NT2/D1 (cell line): ENCODE results near the gene B3GALT5.

Experiments used
- SUZ12 ChIP-seq: IDR thresholded peaks from 2 replicates; pipeline ENCODE4 v1.6.1; 2011; ENCODE audit not compliant: insufficient read length, insufficient read depth; ENCODE audit errors: extremely low read depth
- YY1 ChIP-seq: IDR thresholded peaks from 2 replicates; pipeline ENCODE4 v1.6.1; 2011; ENCODE audit not compliant: insufficient read length, insufficient read depth
- ZNF274 ChIP-seq: IDR thresholded peaks from 2 replicates; pipeline ENCODE4 v1.6.1; 2011; ENCODE audit warnings: mild to moderate bottlenecking, low read depth, low read length

GRCh38 chr21:39580744-39581143, 32.0 kb upstream of the B3GALT5 start:
- TF ChIP-seq SUZ12 (no peak), YY1 (no peak), ZNF274 (no peak)
